NCI-H2081 (cell line): Measurements from ENCODE around the gene ZBTB9.

Experiments used
- DNase-seq, 2 experiments: peaks; one replicate each; lab custom pipeline; 2025; lab: John Stamatoyannopoulos, UW

The ZBTB9 gene

GRCh38 chr6:33433001-33433543 is 21.3 kb upstream of the ZBTB9 start:
- DNase-seq, result no peak

DNA sequence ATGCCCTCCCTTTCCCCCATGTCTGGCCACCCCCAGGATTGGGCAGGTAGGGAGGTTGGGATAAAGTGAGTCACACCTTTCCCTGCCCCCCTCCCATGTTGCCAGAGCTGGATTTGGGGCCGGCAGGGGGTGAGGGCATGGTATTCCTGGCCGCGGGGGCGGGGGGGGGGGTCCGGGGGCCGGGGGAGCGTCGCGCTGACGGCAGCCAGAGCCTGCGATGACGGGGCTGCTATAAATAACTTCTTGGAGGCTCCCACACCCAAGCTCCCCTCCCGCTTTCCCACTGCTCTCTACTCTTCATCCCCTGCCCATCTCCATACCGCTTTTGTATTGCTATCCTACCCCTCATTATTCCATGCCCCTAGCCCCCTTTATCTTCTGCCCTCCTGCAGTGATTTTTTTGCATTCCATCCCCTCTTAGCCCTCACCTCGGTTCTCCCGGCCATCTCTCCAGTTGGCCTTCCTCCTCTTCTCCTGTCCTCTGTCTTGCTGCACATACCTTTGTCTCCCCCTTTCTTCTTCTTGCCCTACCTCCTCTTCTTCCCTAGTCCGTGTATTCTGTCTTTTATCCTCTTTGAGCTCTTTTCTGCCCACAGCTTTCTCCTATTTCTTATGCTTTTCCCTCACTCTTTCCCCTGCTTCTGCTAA is 20.7 kb upstream of the ZBTB9 start:
- DNase-seq, result no peak

- DNase-seq, result no peak
Observed at GRCh38 chr6:33434961-33435360, 19.4 kb upstream of the ZBTB9 start.

DNA sequence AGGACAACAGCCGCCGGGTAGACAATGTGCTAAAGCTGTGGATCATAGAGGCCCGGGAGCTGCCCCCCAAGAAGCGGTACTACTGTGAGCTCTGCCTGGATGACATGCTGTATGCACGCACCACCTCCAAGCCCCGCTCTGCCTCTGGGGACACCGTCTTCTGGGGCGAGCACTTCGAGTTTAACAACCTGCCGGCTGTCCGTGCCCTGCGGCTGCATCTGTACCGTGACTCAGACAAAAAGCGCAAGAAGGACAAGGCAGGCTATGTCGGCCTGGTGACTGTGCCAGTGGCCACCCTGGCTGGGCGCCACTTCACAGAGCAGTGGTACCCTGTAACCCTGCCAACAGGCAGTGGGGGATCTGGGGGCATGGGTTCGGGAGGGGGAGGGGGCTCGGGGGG is 16.7 kb upstream of the ZBTB9 start:
- no peak for DNase-seq

GRCh38 chr6:33438978-33439594 is 15.3 kb upstream of the ZBTB9 start:
- DNase-seq, result no peak

GRCh38 chr6:33439956-33440648 is 14.3 kb upstream of the ZBTB9 start:
- DNase-seq, result no peak

DNA sequence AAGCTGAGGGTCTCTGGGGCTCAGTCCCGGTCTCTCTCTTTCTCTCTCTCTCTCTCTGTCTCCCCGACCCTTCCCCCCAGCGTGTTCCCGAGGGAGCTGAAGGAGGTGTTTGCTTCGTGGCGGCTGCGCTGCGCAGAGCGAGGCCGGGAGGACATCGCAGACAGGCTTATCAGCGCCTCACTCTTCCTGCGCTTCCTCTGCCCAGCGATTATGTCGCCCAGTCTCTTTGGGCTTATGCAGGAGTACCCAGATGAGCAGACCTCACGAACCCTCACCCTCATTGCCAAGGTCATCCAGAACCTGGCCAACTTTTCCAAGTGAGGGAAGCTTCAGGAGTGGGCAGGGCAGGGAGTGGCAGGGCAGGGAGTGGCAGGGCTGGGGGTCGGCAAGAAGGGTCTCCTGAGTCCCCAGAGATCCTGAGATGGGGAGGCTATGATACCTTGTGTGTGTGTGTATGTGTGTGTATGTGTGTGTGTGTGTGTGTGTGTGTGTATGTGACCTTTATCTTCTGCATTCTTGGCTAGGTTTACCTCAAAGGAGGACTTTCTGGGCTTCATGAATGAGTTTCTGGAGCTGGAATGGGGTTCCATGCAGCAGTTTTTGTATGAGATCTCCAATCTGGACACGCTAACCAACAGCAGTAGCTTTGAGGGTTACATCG is 13.6 kb upstream of the ZBTB9 start:
- no peak for DNase-seq

DNA sequence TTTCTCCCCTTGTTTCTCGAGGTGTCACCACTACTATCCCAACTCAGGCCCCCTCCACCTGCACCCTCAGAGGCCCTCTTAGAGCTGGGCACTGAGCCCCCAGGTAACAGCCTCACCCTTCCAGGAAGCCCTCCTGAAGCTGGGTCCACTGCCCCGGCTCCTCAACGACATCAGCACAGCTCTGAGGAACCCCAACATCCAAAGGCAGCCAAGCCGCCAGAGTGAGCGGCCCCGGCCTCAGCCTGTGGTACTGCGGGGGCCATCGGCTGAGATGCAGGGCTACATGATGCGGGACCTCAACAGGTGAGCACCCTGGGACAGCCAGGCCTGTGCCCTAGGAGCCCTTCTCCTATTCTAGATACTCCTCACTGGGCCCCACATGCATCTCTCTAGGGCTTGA is 12.9 kb upstream of the ZBTB9 start:
- DNase-seq, result no peak

GRCh38 chr6:33442283-33442682 is 12.1 kb upstream of the ZBTB9 start:
- no peak for DNase-seq

GRCh38 chr6:33443025-33443424 is 11.4 kb upstream of the ZBTB9 start:
- DNase-seq, result no peak

DNA sequence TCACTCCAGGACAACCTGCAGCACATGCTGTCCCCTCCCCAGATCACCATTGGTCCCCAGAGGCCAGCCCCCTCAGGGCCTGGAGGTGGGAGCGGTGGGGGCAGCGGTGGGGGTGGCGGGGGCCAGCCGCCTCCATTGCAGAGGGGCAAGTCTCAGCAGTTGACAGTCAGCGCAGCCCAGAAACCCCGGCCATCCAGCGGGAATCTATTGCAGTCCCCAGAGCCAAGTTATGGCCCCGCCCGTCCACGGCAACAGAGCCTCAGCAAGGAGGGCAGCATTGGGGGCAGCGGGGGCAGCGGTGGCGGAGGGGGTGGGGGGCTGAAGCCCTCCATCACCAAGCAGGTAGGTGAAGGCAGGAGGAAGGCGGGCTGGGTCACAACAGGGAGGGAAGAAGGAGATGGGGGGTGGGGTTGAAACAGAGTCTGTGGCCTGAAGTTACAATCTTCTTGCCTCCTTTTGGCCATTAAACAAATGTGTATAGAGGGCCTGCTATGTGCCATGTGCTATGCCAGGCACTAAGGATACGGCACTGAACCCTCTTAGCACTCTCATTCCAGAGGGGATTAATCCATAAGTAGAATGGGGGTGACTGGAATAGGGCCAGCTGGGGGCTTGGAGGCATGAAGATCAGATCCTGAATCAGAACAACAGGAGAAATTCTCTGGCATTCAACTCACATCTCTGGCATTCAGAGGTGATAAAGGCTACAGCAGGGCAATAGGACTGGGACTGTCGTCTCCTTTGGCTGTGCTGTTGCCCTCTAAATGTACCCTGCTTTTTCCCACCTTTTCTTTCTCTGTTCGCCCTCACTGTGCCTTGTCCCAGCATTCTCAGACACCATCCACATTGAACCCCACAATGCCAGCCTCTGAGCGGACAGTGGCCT is 10.5 kb upstream of the ZBTB9 start:
- no peak for DNase-seq

GRCh38 chr6:33445119-33445603 is 9.2 kb upstream of the ZBTB9 start:
- no peak for DNase-seq

DNA sequence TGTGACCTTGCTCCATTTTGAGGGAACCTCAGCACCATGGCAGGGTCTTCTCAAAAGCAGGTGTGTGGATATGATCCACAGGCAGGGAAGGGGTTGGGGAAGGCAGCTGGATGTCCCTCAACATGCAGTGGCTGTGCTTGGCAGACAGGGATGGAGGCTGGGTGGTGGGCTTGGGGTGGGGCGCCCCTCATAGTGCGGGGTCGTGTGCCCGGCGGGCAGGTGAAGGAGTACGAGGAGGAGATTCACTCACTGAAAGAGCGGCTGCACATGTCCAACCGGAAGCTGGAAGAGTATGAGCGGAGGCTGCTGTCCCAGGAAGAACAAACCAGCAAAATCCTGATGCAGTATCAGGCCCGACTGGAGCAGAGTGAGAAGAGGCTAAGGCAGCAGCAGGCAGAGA is 8.0 kb upstream of the ZBTB9 start:
- no peak for DNase-seq

GRCh38 chr6:33450434-33450833 is 3.9 kb upstream of the ZBTB9 start:
- DNase-seq, result no peak

GRCh38 chr6:33451606-33452005 is 2.8 kb upstream of the ZBTB9 start:
- no peak for DNase-seq

DNA sequence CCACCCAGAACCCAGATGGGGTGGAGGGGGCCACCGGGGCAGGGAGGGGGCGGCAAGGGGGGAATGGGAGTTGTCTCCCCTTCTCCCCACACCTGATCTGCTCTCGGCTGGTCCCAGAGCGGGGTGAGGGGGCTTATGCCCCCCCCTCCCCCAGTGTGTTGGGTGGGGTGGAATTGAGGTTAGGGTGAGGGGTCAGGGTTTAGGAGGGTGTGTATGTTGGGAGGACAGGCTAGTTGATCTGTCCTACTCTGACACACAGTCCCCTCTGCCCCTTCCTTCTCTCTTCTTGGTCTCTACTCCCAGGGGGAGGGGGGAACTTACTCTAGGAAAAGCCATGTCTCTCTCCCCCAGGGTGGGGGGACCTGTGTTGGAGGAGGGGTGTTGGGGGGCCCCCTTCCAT is 1.9 kb upstream of the ZBTB9 start:
- DNase-seq, result no peak

DNA sequence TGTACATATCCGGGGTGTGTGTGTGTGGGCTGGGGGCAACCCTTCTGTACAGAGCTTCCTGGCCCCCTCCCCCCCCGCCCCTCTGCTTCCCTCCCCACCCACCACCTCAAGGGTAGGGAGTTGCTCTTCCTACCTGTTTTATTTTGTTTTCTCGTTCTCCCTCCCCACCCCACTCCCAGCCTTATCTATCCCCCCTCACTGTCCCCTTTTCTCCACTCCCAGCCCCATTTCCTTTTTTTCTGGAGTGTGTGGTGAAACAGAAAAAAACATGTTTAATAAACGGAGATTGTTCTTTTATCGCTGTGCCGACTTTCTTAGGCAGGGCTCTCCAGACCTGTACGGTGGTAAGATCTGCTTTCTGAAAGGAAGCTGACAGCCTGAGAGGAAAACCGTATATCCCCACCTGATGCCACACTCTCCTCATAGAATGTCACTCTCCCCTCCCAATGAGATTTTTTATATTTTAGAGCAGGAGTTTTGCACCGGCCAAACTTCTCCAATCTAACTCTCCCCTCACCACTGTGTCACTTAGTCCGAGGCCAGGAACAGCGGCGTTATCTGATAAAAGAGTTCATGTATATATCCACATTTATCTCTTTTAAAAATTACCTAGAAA is 875 bp upstream of the ZBTB9 start:
- no peak for DNase-seq

GRCh38 chr6:33455051-33455450 is 675 bp downstream of the ZBTB9 start:
- DNase-seq, result no peak

GRCh38 chr6:33456156-33456555 is 1.8 kb downstream of the ZBTB9 start:
- no peak for DNase-seq

GRCh38 chr6:33458676-33459075 is 4.3 kb downstream of the ZBTB9 start:
- DNase-seq, result no peak

DNA sequence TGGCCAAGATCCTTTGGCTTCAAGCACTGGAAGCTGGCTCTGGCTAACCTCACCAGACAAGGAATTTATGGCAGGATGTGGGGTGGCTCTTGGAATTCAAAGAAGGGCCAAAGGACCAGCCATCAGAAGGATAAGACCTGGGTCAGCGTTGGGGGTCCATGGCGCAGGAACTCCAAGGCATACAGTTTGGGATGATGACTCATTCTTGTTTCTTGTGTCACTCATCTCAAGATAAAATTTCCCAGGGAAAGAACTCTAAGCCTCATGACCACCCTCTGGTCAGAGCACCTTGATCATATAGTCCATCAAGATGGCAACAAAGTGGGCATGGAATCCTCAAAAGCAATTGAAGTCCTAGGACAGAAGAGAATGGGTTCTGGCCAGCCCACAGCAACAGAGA is 4.8 kb downstream of the ZBTB9 start:
- no peak for DNase-seq
